ENCODE data around the gene PARD3B.

GRCh38 chr2:204751472-204751871 is 206.2 kb downstream of the PARD3B start:
- TF ChIP-seq CTCF (IDR thresholded peaks at IDR 0.05; ENCODE audit: insufficient read depth, low read length, poor library complexity, severe bottlenecking) (no peak), EZH2phosphoT487 (conservative IDR thresholded peaks at IDR 0.05; ENCODE audit: low read length) (no peak)

Measured in SU-DHL-6 (cell line).